Gastroesophageal sphincter (tissue), 4 donors: ENCODE results near the gene CDC5L. TPM values are rescaled to one million over a fixed set of nuclear protein-coding genes. Genes with fewer than 3 reads are reported as not detected.

Source experiments
- ATAC-seq: fragments of 150-250 bp; one replicate; pipeline ENCODE4 v1.9.1; 2016; ENCODE audit warnings: mild to moderate bottlenecking, moderate library complexity
- H3K27ac ChIP-seq, 4 donors: fragments of 200-600 bp; sonication (generic) in 3 of 4; 1 replicate in 3 of 4; 2 replicates in 1 of 4; pipeline ENCODE4 v1.5.1; 2016 to 2019
- H3K27me3 ChIP-seq: fragments of 200-600 bp; sonication (generic); one replicate; pipeline ENCODE4 v1.5.1; 2019
- H3K36me3 ChIP-seq, 2 donors: fragments of 200-600 bp; sonication (generic); one replicate each; pipeline ENCODE4 v1.5.1; 2019; ENCODE audit warnings: control low read depth in 1 of 2
- H3K4me1 ChIP-seq, 3 donors: fragments of 200-600 bp; sonication (generic); 1 replicate in 2 of 3; 2 replicates in 1 of 3; pipeline ENCODE4 v1.5.1; 2016 to 2019; ENCODE audit warnings: control low read depth in 2 of 3
- H3K4me3 ChIP-seq, 2 donors: fragments of 200-600 bp; sonication (generic); one replicate each; pipeline ENCODE4 v1.5.1; 2019; ENCODE audit warnings: mild to moderate bottlenecking in 1 of 2, moderate library complexity in 1 of 2
- H3K9me3 ChIP-seq, 3 donors: fragments of 200-600 bp; sonication (generic); one replicate each; pipeline ENCODE4 v1.5.1; 2017 to 2019; ENCODE audit warnings: control low read depth in 2 of 3
- CTCF ChIP-seq, 4 experiments: fragments of 200-600 bp in 2 of 4; fragments of 450-650 bp in 2 of 4; sonication (generic) in 1 of 4; IDR thresholded peaks; one replicate each; pipeline ENCODE4 v1.5.1; 2017 to 2019; ENCODE audit warnings: antibody characterized with exemption in 4 of 4, mild to moderate bottlenecking in 2 of 4, moderate library complexity in 2 of 4
- EP300 ChIP-seq: sonication (generic); formaldehyde crosslinking; IDR thresholded peaks from one replicate; pipeline ENCODE4 v1.6.1; 2017; ENCODE audit warnings: antibody characterized with exemption, mild to moderate bottlenecking
- POLR2A ChIP-seq, 2 donors: fragments of 450-650 bp; IDR thresholded peaks; one replicate each; pipeline ENCODE4 v1.6.1; 2017; ENCODE audit warnings: antibody characterized with exemption in 2 of 2, mild to moderate bottlenecking in 2 of 2, moderate library complexity in 1 of 2
- POLR2AphosphoS5 ChIP-seq: sonication (generic); formaldehyde crosslinking; IDR thresholded peaks from one replicate; pipeline ENCODE4 v1.6.1; 2017; ENCODE audit warnings: antibody characterized with exemption
- WGBS, 2 donors: methylation state at CpG; one replicate each; pipeline ENCODE4 v1.1.5; 2018; ENCODE audit warnings: low coverage in 1 of 2; 5-methylcytosine and 5-hydroxymethylcytosine counted together
- small RNA-seq, 4 donors: library from RNA; depleted of rRNA; stranded (forward); fragments of <200 nt; gene quantifications; one replicate each; pipeline ENCODE3, GENCODE V24; 2016
- total RNA-seq, 4 donors: library from RNA; depleted of rRNA; stranded (reverse); fragments of >200 nt; gene quantifications; one replicate each; pipeline ENCODE4 v1.1.0, GENCODE V29; 2016

The CDC5L gene
- total RNA-seq, 4 donors from 2014 or later, result 23.3 to 32.1 (median 28.5) TPM

GRCh38 chr6:44496665-44497369, 109.3 kb downstream of the CDC5L start:
- H3K36me3 ChIP-seq, result no peaks in the 10 kb centered on the region
- peaks cover 12% of the 10 kb centered on the region for H3K27me3 ChIP-seq
- H3K9me3 ChIP-seq, result peaks cover 0 to 12% (median 0%) of the 10 kb centered on the region in 3 donors
- 100% methylated on average over 2 of the region's 9 CpGs; no CpG with 5 or more reads in 1 of the 2 donors for WGBS, 2 donors
- H3K4me1 ChIP-seq, result no peaks in the 10 kb centered on the region
- no peak for TF ChIP-seq POLR2AphosphoS5
- H3K4me3 ChIP-seq, result no peak overlapping the region
- no peak for ATAC-seq
- no peak overlapping the region for H3K27ac ChIP-seq

- no peak overlapping the region for H3K27ac ChIP-seq
- no peaks in the 10 kb centered on the region for H3K36me3 ChIP-seq
- H3K4me1 ChIP-seq, result no peaks in the 10 kb centered on the region
- no peak overlapping the region for H3K4me3 ChIP-seq
- H3K9me3 ChIP-seq, result peaks cover 0 to 12% (median 0%) of the 10 kb centered on the region in 3 donors
- no peak for TF ChIP-seq EP300
- TF ChIP-seq POLR2A (IDR thresholded peaks at IDR 0.05), result no peak
- TF ChIP-seq POLR2AphosphoS5, result no peak
- TF ChIP-seq CTCF (IDR thresholded peaks at IDR 0.05), result no peak
- WGBS, 2 donors, result no CpG with 5 or more reads among the region's 5 CpGs
- no peak for ATAC-seq
- H3K27me3 ChIP-seq, result peaks cover 12% of the 10 kb centered on the region
Measured at GRCh38 chr6:44497807-44498206, 110.3 kb downstream of the CDC5L start.

GRCh38 chr6:44498436-44498835, 110.9 kb downstream of the CDC5L start:
- 71 to 87% methylated on average over 3 of the region's 5 CpGs for WGBS, 2 donors
- H3K9me3 ChIP-seq, result peaks cover 0 to 12% (median 0%) of the 10 kb centered on the region in 3 donors
- no peak overlapping the region for H3K27ac ChIP-seq
- ATAC-seq, result no peak
- peaks cover 12% of the 10 kb centered on the region for H3K27me3 ChIP-seq
- no peaks in the 10 kb centered on the region for H3K36me3 ChIP-seq
- TF ChIP-seq EP300 (no peak), POLR2A (IDR thresholded peaks at IDR 0.05) (no peak), POLR2AphosphoS5 (no peak), CTCF (IDR thresholded peaks at IDR 0.05) (no peak)
- no peak overlapping the region for H3K4me3 ChIP-seq
- no peaks in the 10 kb centered on the region for H3K4me1 ChIP-seq

- WGBS, 2 donors, result 92 to 96% methylated on average over 4 of the region's 5 CpGs
- H3K27me3 ChIP-seq, result peaks cover 12% of the 10 kb centered on the region
- no peak overlapping the region for H3K27ac ChIP-seq
- peaks cover 0 to 12% (median 0%) of the 10 kb centered on the region in 3 donors for H3K9me3 ChIP-seq
- ATAC-seq, result no peak
- TF ChIP-seq EP300 (no peak), CTCF (IDR thresholded peaks at IDR 0.05) (no peak), POLR2A (IDR thresholded peaks at IDR 0.05) (no peak), POLR2AphosphoS5 (no peak)
- H3K4me1 ChIP-seq, result peaks cover 0 to 3% (median 0%) of the 10 kb centered on the region in 3 donors
- no peak overlapping the region for H3K4me3 ChIP-seq
- H3K36me3 ChIP-seq, result no peaks in the 10 kb centered on the region
Measured at GRCh38 chr6:44499609-44500008, 112.1 kb downstream of the CDC5L start.

Small RNA genes lying within 50 kb of the gene (small RNA-seq; reads per million reads assigned to genes)
- 0 reads per million in 4 donors for gene MIR4642

Other genes starting within 250 kb of the CDC5L start
- gene CAPN11, start 228.9 kb upstream of the CDC5L start, total RNA-seq, result under 1 TPM in 3 of 4 donors, not detected in 1; 0.19 to 0.45 (median 0.27) TPM
- 1 to 10 TPM in 1 of 4 donors, not detected in 3; 1.4 TPM for gene MYMX, start 170.8 kb upstream of the CDC5L start, total RNA-seq
- 100 to 1,000 TPM; 101 to 281 (median 134) TPM for gene SLC29A1, start 164.1 kb upstream of the CDC5L start, total RNA-seq
- 100 to 1,000 TPM; 553 to 749 (median 626) TPM for gene HSP90AB1, start 140.6 kb upstream of the CDC5L start, total RNA-seq
- 10 to 100 TPM; 21.3 to 34.0 (median 25.6) TPM for gene SLC35B2, start 130.2 kb upstream of the CDC5L start, total RNA-seq
- gene NFKBIE, start 122.2 kb upstream of the CDC5L start, total RNA-seq, result 10 to 100 TPM in 1 of 4 donors, 1 to 10 TPM in 3; 4.2 to 13.4 (median 5.7) TPM
- under 1 TPM in 2 of 4 donors, not detected in 2; 0.27 to 0.69 TPM for gene TMEM151B, start 117.3 kb upstream of the CDC5L start, total RNA-seq
- 1 to 10 TPM; 6.1 to 9.4 (median 6.9) TPM for gene AARS2, start 74.4 kb upstream of the CDC5L start, total RNA-seq
- not detected for gene SPATS1, start 45.1 kb upstream of the CDC5L start, total RNA-seq